HepG2 (cell line): Measurements from ENCODE around the gene CTDNEP1. TPM values are rescaled to one million over a fixed set of nuclear protein-coding genes. Genes with fewer than 3 reads are reported as not detected.

Experiments
- ATAC-seq: fragments of 200-7000 bp; cut with Tn5 transposase; 3 replicates; pipeline ENCODE4 v1.9.1; 2020; ENCODE audit warnings: mild to moderate bottlenecking, moderate library complexity
- BruUV-seq: library from RNA; stranded (reverse); fragments of 400-500 nt; replicated peaks from 2 replicates; lab custom pipeline; 2021; lab: Mats Ljungman, UMichigan
- CTCF ChIA-PET: fragments of 300-600 bp; formaldehyde crosslinking; extraction: SDS; loops from one replicate; lab custom pipeline; 2021; ENCODE audit warnings: low total read pairs, inconsistent platforms, low intra/inter-chr PET ratio; lab: Yijun Ruan, JAX
- POLR2A ChIA-PET: fragments of 350-600 bp; sonication (Branson Sonifier 250); formaldehyde crosslinking; loops from one replicate; lab custom pipeline; 2020; ENCODE audit warnings: antibody characterized with exemption, inconsistent platforms; lab: Yijun Ruan, JAX
- DNase-seq: peaks from one replicate; pipeline ENCODE4 v3.0.0-alpha.2; 2015; ENCODE audit warnings: low spot score
- FAIRE-seq: peaks from 3 replicates; lab custom pipeline; 2011; peaks lifted over from hg19 to GRCh38; lab: Jason Lieb, UNC
- H2AFZ ChIP-seq: one replicate; pipeline ENCODE4 v1.6.1; 2011; ENCODE audit warnings: low read length, inconsistent platforms
- H3K27ac ChIP-seq: fragments of 300-600 bp; 3 replicates; pipeline ENCODE4 v1.8.0; 2011; ENCODE audit warnings: mixed run types, mild to moderate bottlenecking, mixed read lengths, low read length, inconsistent platforms; ENCODE audit not compliant: insufficient read depth; ENCODE audit errors: extremely low read length
- H3K27me3 ChIP-seq, 2 experiments: fragments of 200-600 bp in 1 of 2; 2 replicates in 1 of 2; 3 replicates in 1 of 2; pipeline versions ENCODE4 v1.6.0 to v1.8.0; 2011; ENCODE audit warnings: low read length in 2 of 2, mild to moderate bottlenecking in 2 of 2, moderate library complexity in 2 of 2, inconsistent platforms in 1 of 2; ENCODE audit not compliant: insufficient read depth in 2 of 2, control insufficient read depth in 1 of 2
- H3K36me3 ChIP-seq, 2 experiments: fragments of 200-600 bp in 1 of 2; replicated peaks in 1 of 2; 2 replicates in 1 of 2; 3 replicates in 1 of 2; pipeline versions ENCODE4 v1.5.1 to v1.8.0; 2011; ENCODE audit warnings: low read length in 2 of 2, inconsistent platforms in 1 of 2; ENCODE audit not compliant: insufficient read depth in 2 of 2, control insufficient read depth in 1 of 2
- H3K4me1 ChIP-seq: 2 replicates; pipeline ENCODE4 v1.5.1; 2012; ENCODE audit warnings: low read length, inconsistent platforms; ENCODE audit not compliant: insufficient read depth
- H3K4me2 ChIP-seq: 2 replicates; pipeline ENCODE4 v1.6.0; 2011; ENCODE audit warnings: low read depth, low read length, inconsistent platforms
- H3K4me3 ChIP-seq, 3 experiments: fragments of 200-600 bp in 1 of 3; sonication (generic), shearing (Covaris generic) in 1 of 3; replicated peaks in 1 of 3; 2 replicates each; pipeline ENCODE4 v1.5.1; 2011 to 2016; ENCODE audit warnings: low read length in 3 of 3, inconsistent platforms in 2 of 3, low read depth in 2 of 3, mild to moderate bottlenecking in 2 of 3, control low read depth in 1 of 3, mixed read lengths in 1 of 3; ENCODE audit not compliant: insufficient read depth in 1 of 3
- H3K79me2 ChIP-seq: one replicate; pipeline ENCODE4 v1.6.1; 2011; ENCODE audit warnings: low read length, inconsistent platforms; ENCODE audit not compliant: insufficient read depth
- H3K9ac ChIP-seq: 2 replicates; pipeline ENCODE4 v1.6.0; 2011; ENCODE audit warnings: mild to moderate bottlenecking, low read depth, low read length, inconsistent platforms; ENCODE audit not compliant: insufficient read depth
- H3K9me3 ChIP-seq: 2 replicates; pipeline ENCODE4 v1.5.1; 2012; ENCODE audit warnings: mild to moderate bottlenecking, low read length
- H4K20me1 ChIP-seq: 2 replicates; pipeline ENCODE4 v1.6.0; 2011; ENCODE audit warnings: inconsistent platforms, mild to moderate bottlenecking, low read length, moderate library complexity; ENCODE audit not compliant: insufficient read depth
- MTA3 ChIP-seq: sonication (generic); formaldehyde crosslinking; IDR thresholded peaks from 2 replicates; pipeline ENCODE4 v1.4.0; 2020; ENCODE audit warnings: missing genetic modification reagents
- NR1H2 ChIP-seq: sonication (generic); formaldehyde crosslinking; IDR thresholded peaks from 2 replicates; pipeline ENCODE4 v1.8.1; 2022; ENCODE audit warnings: low read depth, missing genetic modification reagents, borderline replicate concordance
- THAP11 ChIP-seq: IDR thresholded peaks from 2 replicates; pipeline ENCODE4 v1.6.1; 2016; ENCODE audit warnings: missing biosample characterization, missing genetic modification reagents
- ZNF263 ChIP-seq: sonication (generic); formaldehyde crosslinking; IDR thresholded peaks from 2 replicates; pipeline ENCODE4 v1.4.0; 2020; ENCODE audit warnings: missing genetic modification reagents
- ZNF577 ChIP-seq: sonication (generic); formaldehyde crosslinking; IDR thresholded peaks from 2 replicates; pipeline ENCODE4 v1.4.0; 2020; ENCODE audit warnings: mild to moderate bottlenecking, low read depth, missing genetic modification reagents, borderline replicate concordance
- ZNF644 ChIP-seq: IDR thresholded peaks from 2 replicates; pipeline ENCODE4 v1.6.1; 2016; ENCODE audit warnings: low read depth
- ZNF652 ChIP-seq: IDR thresholded peaks from 2 replicates; pipeline ENCODE4 v1.6.1; 2016; ENCODE audit warnings: low read depth, borderline replicate concordance
- ZNF703 ChIP-seq: sonication (generic); formaldehyde crosslinking; IDR thresholded peaks from 2 replicates; pipeline ENCODE4 v1.5.1; 2020; ENCODE audit warnings: missing genetic modification reagents, mild to moderate bottlenecking, moderate library complexity, borderline replicate concordance
- ZSCAN25 ChIP-seq: sonication (generic); formaldehyde crosslinking; IDR thresholded peaks from 2 replicates; pipeline ENCODE4 v1.8.0; 2022; ENCODE audit warnings: mild to moderate bottlenecking, missing genetic modification reagents
- WGBS: methylation state at CpG from one replicate; pipeline ENCODE4 v1.1.6; 2017; ENCODE audit warnings: low lambda C conversion rate; 5-methylcytosine and 5-hydroxymethylcytosine counted together
- in situ Hi-C: cut with HindIII; loops from 2 replicates; pipeline ENCODE4 v1.10.0; 2017; ENCODE audit warnings: low pct_unique_long_range_greater_than_20kb; ENCODE audit not compliant: extremely low pct_ligation_motif_present
- intact Hi-C: fragments of 100-400 bp; cut with micrococcal nuclease; formaldehyde crosslinking; loops from one replicate; pipeline ENCODE4 v1.10.0; 2022; ENCODE audit not compliant: unreplicated experiment
- polyA plus RNA-seq, 8 experiments: library from polyadenylated mRNA; depleted of rRNA in 3 of 8; stranded (reverse) in 7 of 8; unstranded in 1 of 8; fragments of >200 nt; fragmentation: Illumina TruSeq in 4 of 8; extraction: Trizol in 4 of 8; gene quantifications; 2 replicates each; pipeline versions ENCODE4 v1.2.1 to v1.2.3, GENCODE V29; 2011 to 2016; ENCODE audit warnings: low read depth in 4 of 8, missing spikeins in 1 of 8, mixed read lengths in 1 of 8; ENCODE audit not compliant: insufficient read depth in 1 of 8
- total RNA-seq, 5 experiments: library from RNA; depleted of rRNA; stranded (reverse); fragments of >200 nt; fragmentation: Illumina TruSeq; extraction: Trizol; gene quantifications; 2 replicates each; pipeline ENCODE4 v1.2.3, GENCODE V29; 2016; ENCODE audit warnings: low read depth in 1 of 5
- TF ChIP-seq, protein P1 (sequence below): sonication (generic); formaldehyde crosslinking; IDR thresholded peaks from 2 replicates; pipeline ENCODE4 v1.4.0; 2020; ENCODE audit warnings: missing genetic modification reagents
- TF ChIP-seq, protein P2 (sequence below): sonication (generic); formaldehyde crosslinking; IDR thresholded peaks from 2 replicates; pipeline ENCODE4 v1.4.0; 2020; ENCODE audit warnings: missing genetic modification reagents
- TF ChIP-seq, protein P3 (sequence below): fragments of 450-650 bp; IDR thresholded peaks from 2 replicates; pipeline ENCODE4 v1.6.1; 2017; ENCODE audit warnings: mild to moderate bottlenecking

Gene CTDNEP1
- total and polyA plus RNA-seq, 2 of the 13 experiments (the other 11 are each of a cell fraction or from before 2014, with no cell fraction given): 19.8 to 118 TPM

DNA sequence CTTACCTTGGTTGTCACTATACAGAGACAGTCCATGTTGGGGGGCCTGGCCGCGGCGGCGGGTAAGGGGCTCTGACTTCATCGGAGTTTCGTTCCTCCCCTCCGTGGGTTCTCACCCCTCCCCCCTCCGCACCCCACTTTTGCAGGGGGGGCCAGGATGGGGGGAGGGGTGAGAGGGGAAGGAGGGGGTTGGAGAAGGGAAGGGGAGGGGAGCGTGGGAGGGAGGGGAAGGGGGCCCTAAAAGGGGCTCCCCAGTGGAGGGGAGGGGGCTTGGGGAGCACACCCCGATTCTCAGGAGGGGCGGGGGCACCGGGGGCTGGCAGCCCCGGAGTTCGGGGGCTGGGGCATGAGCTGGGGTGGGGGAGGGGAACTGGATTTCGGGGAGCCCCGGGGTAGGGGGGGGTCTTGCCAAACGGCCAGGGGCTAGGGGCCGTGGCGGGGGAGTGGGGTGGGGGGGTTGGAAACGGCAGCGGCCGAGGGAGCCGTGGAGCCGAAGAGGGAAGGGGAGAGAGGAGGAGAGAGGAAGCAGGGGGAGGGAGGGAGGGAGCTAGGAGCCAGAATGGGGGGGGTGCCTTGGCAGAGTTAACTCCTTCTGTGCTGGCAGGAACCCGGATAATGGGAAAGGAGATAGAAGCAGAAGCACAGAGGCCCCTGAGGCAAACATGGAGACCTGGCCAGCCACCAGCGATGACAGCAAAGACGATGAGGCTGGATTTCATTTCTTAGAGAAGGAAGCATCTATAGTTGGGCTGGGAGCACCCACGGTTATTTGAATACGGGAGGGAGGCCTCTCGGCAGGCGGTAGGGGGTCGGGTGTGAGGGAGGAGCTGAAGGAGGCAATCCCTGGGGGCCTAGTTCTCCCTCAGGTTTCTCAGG, 34.2 kb downstream of the CTDNEP1 start:
- no peak overlapping the region for H3K9ac ChIP-seq
- BruUV-seq: no TSS peak
- TF ChIP-seq NR1H2 (CRISPR knock-in tag): no peak
- no peak for TF ChIP-seq ZNF703 (CRISPR knock-in tag)
- TF ChIP-seq ZNF644 (CRISPR knock-in tag): no peak
- TF ChIP-seq THAP11 (CRISPR knock-in tag): 0 out of 2 replicates have a peak, but pooled peaks have one; percentile 34
- TF ChIP-seq ZNF263 (CRISPR knock-in tag): peak; percentile 67
- TF ChIP-seq ZNF577 (CRISPR knock-in tag): no peak
- no peak for TF ChIP-seq MTA3 (CRISPR knock-in tag)
- TF ChIP-seq, protein P1, sequence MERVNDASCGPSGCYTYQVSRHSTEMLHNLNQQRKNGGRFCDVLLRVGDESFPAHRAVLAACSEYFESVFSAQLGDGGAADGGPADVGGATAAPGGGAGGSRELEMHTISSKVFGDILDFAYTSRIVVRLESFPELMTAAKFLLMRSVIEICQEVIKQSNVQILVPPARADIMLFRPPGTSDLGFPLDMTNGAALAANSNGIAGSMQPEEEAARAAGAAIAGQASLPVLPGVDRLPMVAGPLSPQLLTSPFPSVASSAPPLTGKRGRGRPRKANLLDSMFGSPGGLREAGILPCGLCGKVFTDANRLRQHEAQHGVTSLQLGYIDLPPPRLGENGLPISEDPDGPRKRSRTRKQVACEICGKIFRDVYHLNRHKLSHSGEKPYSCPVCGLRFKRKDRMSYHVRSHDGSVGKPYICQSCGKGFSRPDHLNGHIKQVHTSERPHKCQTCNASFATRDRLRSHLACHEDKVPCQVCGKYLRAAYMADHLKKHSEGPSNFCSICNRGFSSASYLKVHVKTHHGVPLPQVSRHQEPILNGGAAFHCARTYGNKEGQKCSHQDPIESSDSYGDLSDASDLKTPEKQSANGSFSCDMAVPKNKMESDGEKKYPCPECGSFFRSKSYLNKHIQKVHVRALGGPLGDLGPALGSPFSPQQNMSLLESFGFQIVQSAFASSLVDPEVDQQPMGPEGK (CRISPR knock-in tag): peak; percentile 42; the same call in 1 of the 2 replicates
- TF ChIP-seq, protein P2, sequence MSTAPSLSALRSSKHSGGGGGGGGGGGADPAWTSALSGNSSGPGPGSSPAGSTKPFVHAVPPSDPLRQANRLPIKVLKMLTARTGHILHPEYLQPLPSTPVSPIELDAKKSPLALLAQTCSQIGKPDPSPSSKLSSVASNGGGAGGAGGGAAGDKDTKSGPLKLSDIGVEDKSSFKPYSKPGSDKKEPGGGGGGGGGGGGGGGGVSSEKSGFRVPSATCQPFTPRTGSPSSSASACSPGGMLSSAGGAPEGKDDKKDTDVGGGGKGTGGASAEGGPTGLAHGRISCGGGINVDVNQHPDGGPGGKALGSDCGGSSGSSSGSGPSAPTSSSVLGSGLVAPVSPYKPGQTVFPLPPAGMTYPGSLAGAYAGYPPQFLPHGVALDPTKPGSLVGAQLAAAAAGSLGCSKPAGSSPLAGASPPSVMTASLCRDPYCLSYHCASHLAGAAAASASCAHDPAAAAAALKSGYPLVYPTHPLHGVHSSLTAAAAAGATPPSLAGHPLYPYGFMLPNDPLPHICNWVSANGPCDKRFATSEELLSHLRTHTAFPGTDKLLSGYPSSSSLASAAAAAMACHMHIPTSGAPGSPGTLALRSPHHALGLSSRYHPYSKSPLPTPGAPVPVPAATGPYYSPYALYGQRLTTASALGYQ (CRISPR knock-in tag): no peak
- TF ChIP-seq ZNF652 (CRISPR knock-in tag): peak; percentile 94
- TF ChIP-seq, protein P3, sequence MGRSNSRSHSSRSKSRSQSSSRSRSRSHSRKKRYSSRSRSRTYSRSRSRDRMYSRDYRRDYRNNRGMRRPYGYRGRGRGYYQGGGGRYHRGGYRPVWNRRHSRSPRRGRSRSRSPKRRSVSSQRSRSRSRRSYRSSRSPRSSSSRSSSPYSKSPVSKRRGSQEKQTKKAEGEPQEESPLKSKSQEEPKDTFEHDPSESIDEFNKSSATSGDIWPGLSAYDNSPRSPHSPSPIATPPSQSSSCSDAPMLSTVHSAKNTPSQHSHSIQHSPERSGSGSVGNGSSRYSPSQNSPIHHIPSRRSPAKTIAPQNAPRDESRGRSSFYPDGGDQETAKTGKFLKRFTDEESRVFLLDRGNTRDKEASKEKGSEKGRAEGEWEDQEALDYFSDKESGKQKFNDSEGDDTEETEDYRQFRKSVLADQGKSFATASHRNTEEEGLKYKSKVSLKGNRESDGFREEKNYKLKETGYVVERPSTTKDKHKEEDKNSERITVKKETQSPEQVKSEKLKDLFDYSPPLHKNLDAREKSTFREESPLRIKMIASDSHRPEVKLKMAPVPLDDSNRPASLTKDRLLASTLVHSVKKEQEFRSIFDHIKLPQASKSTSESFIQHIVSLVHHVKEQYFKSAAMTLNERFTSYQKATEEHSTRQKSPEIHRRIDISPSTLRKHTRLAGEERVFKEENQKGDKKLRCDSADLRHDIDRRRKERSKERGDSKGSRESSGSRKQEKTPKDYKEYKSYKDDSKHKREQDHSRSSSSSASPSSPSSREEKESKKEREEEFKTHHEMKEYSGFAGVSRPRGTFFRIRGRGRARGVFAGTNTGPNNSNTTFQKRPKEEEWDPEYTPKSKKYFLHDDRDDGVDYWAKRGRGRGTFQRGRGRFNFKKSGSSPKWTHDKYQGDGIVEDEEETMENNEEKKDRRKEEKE: no peak
- TF ChIP-seq ZSCAN25 (CRISPR knock-in tag): peak; percentile 95

More for the DNA sequence above, 34.2 kb downstream of the CTDNEP1 start:
- Histone ChIP-seq H3K9me3 (no peaks in the 10 kb centered on the region), H4K20me1 (peaks cover 10% of the 10 kb centered on the region; the same call in 1 of the 2 replicates), H3K36me3 (peaks cover 4 to 15% of the 10 kb centered on the region in 2 experiments; a peak in 4 of 5 replicates), H3K27ac (no peak overlapping the region), H3K4me1 (peaks cover 75% of the 10 kb centered on the region), H3K27me3 (peaks cover 0 to 4% of the 10 kb centered on the region in 2 experiments; a peak in 2 of 5 replicates), H3K4me3 (peak overlapping the region in 2 of 3 experiments; percentile 26 to 90; a peak in 4 of 6 replicates), H2AFZ (no peak overlapping the region), H3K4me2 (peak overlapping the region; percentile 99), H3K79me2 (peaks cover 14% of the 10 kb centered on the region)
- ChIA-PET POLR2A (interaction anchor here (1.7 to 4.3 kb wide), 2 partner anchors 17 to 39 kb away, joined by 5 to 76 read pairs; partner anchors contain the start of genes ASGR1 and DVL2), CTCF (no interaction called here)
- DNase-seq (no peak), ATAC-seq (no peak), FAIRE-seq (no peak)
- in situ Hi-C loops (loop anchor here (5.0 kb wide), 1 partner anchor 40 kb away; the partner anchor contains the start of gene ASGR1), intact Hi-C loops (no loop called here)
- WGBS: 11% methylated on average over 32 of the region's 32 CpGs
